Testis (tissue), 2 donors: ENCODE results near the gene DCST2.

ENCODE experiments used
- CTCF ChIP-seq, 3 experiments: fragments of 450-650 bp in 2 of 3; fragments of 200-600 bp in 1 of 3; sonication (generic) in 1 of 3; IDR thresholded peaks; one replicate each; pipeline ENCODE4 v1.5.1; 2016 to 2019; ENCODE audit warnings: antibody characterized with exemption in 3 of 3, mild to moderate bottlenecking in 2 of 3, moderate library complexity in 1 of 3
- POLR2A ChIP-seq: fragments of 450-650 bp; IDR thresholded peaks from one replicate; pipeline ENCODE4 v1.6.1; 2017; ENCODE audit warnings: antibody characterized with exemption, mild to moderate bottlenecking, moderate library complexity

- TF ChIP-seq CTCF (IDR thresholded peaks at IDR 0.05) (no peak), POLR2A (no peak)
These were observed 16.3 kb upstream of the DCST2 start for GRCh38 chr1:155049651-155050559.
